HUDEP-2 (cell line): ENCODE data around the gene ERCC1.

ENCODE experiments used
- DNase-seq, 76 experiments: peaks; one replicate each; lab custom pipeline; 2025; ENCODE audit not compliant: unreplicated experiment in 76 of 76; lab: John Stamatoyannopoulos, UW

ERCC1 gene

DNA sequence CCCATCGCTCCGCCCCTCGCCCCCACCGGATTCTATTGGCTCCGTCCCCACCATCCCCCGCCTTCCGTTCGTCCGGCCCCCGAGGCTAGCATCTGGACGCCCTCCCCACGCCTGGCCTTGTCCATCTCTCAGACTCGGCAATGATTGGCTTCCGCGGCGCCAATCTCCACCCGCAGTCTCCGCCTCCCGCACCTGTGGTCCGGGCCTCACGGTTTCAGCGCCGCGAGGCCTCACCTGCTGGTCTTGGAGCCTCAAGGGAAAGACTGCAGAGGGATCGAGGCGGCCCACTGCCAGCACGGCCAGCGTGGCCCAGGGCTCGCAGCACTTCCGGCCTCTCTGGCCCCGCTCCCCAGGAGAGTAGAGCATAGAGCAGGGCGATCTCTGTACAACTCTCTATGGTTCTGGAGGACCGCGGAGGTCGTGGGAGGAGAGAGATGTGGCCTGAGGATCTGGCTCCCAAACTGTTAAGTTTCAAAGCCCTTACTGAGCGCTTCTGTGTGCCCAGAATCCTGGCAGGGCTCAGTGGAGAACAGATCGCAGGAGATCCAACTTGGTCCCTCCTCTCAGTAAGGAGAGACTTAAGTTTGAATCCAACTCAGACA, at the start of gene ERCC1:
ERCC1 (minus strand) TSS at position 329 of the 602 bp plus-strand sequence. CDS start 543 bp downstream, outside the sequence.
- peak in 75 of 76 experiments; percentile 89 to 100 (median 98) for DNase-seq

DNA sequence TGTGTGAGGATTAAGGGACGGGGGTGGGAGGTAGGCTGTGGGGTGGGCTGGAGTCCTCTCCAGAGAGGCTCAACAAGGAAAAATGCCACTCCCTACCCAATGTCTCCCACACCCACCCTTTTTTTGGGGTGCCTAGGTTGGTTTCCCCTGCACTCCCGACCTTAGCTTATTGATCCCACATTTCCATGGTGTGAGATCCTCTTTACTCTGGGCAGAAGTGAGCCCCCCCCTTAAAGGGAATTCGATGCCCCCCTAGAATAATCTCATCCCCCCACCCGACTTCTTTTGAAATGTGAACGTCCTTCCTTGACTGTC, 49.6 kb upstream of the ERCC1 start:
- no peak for DNase-seq

- DNase-seq: no peak
Measured at GRCh38 chr19:45472563-45473366, 49.0 kb upstream of the ERCC1 start.

- no peak for DNase-seq
Measured at GRCh38 chr19:45471931-45472562, 48.3 kb upstream of the ERCC1 start.

DNA sequence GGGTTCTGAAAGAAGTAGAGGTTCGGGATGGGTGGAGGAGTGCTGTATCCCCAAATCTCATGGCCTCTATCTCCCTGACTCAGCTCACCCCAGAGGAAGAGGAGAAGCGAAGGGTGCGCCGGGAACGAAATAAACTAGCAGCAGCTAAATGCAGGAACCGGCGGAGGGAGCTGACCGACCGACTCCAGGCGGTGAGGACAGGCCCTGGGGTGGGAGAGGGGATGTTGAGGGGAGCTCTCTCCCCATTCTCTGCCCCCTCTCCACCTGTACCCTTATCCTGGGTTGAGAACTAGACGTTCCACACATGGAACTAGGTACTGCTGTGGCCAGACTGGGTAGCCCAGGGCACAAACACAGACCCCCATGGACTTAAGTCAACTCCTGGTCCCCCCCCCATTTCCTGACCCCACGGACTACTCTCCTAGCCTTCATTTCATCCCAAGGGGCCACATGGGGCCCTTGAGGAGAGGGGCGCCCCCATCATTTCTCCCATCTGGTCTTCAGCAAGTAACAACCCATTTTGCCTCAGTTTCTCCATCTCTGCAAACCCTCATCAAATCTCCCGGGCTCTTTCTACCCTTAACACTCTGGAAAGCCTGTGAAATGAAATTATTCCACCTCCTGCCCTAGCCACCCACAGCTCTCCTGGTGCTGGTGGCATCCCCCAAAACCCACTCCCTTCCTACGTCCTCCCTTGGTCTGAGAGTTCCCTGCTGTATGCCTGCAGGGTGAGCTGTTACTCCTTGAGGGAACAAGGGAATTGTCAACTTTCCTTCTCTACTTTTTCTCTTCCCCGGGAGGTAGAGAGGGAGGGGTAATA, 47.6 kb upstream of the ERCC1 start:
- DNase-seq: no peak

GRCh38 chr19:45470762-45471081, 47.0 kb upstream of the ERCC1 start:
- no peak for DNase-seq

- DNase-seq: no peak
Measured at GRCh38 chr19:45469945-45470761, 46.4 kb upstream of the ERCC1 start.

DNA sequence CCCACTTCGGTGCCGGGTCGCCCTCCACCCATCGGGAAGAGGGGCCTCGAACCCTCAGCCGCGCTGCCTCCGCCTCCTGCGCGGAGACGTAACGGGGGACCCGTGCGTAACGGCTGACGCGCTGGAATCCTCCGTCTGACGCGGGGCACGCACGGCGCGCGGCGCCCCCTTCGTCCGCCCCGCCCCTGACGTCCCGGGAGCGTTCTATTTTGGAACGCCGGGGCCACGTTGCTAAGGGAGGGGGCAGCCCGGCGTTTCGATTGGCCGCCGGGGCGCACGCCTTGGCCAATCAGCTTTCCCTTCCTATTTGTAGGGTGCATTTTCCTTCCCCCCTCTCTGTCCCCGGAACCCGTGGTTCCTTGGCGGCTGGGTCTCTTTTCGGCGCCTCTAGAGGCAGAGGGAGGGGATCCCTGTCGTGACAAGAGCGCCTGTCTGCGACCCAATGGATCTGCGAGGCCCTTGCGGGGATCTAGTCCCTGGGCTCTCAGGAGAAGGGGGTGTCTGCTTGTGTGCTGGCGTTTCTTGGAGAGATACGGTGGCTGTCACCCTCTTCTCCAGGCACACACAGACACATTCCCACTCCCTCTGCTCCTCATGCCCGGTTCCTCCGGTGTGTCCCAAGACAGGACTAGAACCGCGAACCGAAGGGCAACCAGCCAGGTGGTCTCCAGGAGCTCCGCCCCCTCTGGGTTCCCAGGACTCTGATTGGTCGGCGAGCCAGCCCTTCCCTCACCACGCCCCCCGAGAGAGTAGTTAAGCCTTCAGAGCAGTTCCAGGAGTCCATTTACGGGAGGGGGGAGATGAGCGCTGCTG, 45.6 kb upstream of the ERCC1 start:
- peak in 74 of 76 experiments; percentile 54 to 99 (median 94) for DNase-seq

- DNase-seq: peak in 16 of 76 experiments; percentile 36 to 70 (median 58)
Measured at GRCh38 chr19:45468803-45469131, 45.0 kb upstream of the ERCC1 start.

DNA sequence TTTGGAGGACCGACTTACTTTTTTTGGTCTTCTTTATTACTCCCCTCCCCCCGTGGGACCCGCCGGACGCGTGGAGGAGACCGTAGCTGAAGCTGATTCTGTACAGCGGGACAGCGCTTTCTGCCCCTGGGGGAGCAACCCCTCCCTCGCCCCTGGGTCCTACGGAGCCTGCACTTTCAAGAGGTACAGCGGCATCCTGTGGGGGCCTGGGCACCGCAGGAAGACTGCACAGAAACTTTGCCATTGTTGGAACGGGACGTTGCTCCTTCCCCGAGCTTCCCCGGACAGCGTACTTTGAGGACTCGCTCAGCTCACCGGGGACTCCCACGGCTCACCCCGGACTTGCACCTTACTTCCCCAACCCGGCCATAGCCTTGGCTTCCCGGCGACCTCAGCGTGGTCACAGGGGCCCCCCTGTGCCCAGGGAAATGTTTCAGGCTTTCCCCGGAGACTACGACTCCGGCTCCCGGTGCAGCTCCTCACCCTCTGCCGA, 44.5 kb upstream of the ERCC1 start:
- DNase-seq: peak in 13 of 76 experiments; percentile 18 to 68 (median 43)

DNA sequence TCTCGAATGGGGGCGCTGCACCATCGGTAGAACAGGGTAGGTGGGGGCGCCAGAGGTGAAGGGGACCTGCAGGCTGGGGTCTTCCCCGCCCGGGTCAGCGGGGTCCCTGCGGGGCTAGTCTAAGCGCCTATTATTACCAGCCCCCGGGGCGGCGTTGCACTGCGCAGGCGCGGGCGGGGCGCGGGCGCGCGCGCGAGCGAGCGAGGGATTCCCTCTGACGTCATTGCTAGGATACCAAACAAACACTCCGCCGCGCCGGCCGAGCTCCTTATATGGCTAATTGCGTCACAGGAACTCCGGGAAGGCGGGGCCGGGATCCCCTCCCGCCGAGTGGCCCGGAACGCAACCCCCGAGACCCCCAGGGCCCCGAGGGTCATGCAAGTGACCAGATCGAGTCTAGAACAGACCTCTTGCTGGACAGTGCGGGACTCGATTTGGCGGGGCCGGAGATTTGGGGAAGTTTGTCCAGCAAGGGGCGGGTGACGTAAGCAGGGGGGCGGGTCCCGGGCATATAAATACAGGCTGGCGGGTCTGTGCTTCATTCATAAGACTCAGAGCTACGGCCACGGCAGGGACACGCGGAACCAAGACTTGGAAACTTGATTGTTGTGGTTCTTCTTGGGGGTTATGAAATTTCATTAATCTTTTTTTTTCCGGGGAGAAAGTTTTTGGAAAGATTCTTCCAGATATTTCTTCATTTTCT, 43.9 kb upstream of the ERCC1 start, which contains the start of gene FOSB:
FOSB (plus strand) TSS at position 541 of the 703 bp plus-strand sequence. CDS start 591 bp downstream, outside the sequence.
- peak in 75 of 76 experiments; percentile 68 to 99 (median 91) for DNase-seq

DNA sequence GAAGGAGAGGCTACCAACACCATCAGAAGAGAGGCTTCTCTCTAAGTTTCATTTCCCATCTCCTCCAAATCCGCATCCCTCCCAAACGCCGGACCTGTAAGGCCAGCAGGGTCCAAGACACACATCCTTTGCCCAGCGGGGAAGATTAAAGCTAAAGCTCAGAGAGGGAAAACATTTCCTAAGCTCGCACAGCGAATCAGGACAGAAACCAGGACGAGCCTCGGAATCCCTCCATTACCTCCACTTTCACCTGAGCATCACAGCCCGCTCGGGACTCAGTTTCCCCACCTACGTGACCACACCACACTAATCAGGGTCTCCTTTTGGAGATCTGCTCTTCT, 43.4 kb upstream of the ERCC1 start:
- no peak for DNase-seq

- no peak for DNase-seq
Measured at GRCh38 chr19:45464852-45465441, 41.2 kb upstream of the ERCC1 start.

- no peak for DNase-seq
Measured at GRCh38 chr19:45464274-45464673, 40.6 kb upstream of the ERCC1 start.

- no peak for DNase-seq
Measured at GRCh38 chr19:45463241-45463640, 39.5 kb upstream of the ERCC1 start.

- DNase-seq: no peak
Measured at GRCh38 chr19:45462174-45462573, 38.5 kb upstream of the ERCC1 start.

DNA sequence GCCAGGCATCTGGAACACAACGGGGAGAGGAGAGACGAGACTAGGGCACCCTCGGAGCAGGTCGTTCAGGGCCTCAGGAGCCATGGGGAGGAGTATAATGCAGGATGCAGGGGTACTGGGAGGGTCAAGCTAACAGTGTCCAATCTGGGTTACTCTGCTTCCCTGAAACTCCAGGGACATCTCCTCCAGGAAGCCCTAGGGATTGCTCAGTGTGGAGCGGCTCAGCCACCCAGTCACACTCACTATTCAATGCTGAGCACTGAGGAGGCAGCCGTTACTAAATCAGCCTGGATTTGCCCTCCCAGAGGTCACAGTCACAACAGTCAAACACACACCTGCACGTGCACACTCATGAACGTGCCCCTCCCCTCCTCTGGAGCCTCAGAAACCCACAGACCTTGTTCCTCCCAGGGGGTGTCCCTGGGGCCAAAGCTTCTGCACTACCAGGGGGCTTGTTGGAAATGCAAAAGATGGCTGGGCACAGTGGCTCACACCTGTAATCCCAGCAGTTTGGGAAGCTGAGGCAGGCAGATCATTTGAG, 37.2 kb upstream of the ERCC1 start:
- DNase-seq: no peak

DNA sequence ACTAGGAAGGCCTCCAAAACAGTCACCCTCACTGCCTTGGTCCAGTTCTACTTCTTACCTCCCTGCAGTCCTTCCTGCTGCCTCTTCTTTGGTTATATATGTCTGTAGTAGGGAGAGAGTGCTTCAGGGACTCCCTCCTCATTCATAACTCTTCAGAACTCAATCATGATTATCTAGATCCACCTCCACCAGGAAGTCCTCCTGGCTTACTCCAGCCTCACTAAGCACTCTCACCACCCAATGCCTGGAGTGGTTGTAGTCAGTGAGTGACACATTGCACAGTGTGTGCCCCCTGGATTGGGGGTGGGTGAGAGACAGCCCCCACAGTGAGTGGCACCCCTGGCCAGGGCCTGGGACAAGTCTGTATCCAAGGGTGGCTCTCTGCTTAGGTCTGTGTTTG, 34.1 kb upstream of the ERCC1 start:
- DNase-seq: no peak
